ENCODE results near the gene ZHX3.

- TF ChIP-seq, protein P1, sequence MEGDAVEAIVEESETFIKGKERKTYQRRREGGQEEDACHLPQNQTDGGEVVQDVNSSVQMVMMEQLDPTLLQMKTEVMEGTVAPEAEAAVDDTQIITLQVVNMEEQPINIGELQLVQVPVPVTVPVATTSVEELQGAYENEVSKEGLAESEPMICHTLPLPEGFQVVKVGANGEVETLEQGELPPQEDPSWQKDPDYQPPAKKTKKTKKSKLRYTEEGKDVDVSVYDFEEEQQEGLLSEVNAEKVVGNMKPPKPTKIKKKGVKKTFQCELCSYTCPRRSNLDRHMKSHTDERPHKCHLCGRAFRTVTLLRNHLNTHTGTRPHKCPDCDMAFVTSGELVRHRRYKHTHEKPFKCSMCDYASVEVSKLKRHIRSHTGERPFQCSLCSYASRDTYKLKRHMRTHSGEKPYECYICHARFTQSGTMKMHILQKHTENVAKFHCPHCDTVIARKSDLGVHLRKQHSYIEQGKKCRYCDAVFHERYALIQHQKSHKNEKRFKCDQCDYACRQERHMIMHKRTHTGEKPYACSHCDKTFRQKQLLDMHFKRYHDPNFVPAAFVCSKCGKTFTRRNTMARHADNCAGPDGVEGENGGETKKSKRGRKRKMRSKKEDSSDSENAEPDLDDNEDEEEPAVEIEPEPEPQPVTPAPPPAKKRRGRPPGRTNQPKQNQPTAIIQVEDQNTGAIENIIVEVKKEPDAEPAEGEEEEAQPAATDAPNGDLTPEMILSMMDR (IDR thresholded peaks at IDR 0.05 in 8 of 11, conservative IDR thresholded peaks at IDR 0.05 in 3 of 11): no peak
- no peak for TF ChIP-seq POLR2AphosphoS5 (IDR thresholded peaks at IDR 0.05)
Observed at GRCh38 chr20:41363601-41364000, 46.1 kb upstream of the ZHX3 start.

All from spleen (tissue), 7 donors.